Activated CD4-positive, alpha-beta T cell treated with anti-CD3 and anti-CD28 coated beads for 24 hours (primary cell): Measurements from ENCODE around the gene CFAP77.

Source experiments
- DNase-seq, 2 donors: peaks; one replicate each; pipeline ENCODE4 v3.0.0-alpha.2; 2020; ENCODE audit warnings: low read depth in 2 of 2

CFAP77 gene

DNA sequence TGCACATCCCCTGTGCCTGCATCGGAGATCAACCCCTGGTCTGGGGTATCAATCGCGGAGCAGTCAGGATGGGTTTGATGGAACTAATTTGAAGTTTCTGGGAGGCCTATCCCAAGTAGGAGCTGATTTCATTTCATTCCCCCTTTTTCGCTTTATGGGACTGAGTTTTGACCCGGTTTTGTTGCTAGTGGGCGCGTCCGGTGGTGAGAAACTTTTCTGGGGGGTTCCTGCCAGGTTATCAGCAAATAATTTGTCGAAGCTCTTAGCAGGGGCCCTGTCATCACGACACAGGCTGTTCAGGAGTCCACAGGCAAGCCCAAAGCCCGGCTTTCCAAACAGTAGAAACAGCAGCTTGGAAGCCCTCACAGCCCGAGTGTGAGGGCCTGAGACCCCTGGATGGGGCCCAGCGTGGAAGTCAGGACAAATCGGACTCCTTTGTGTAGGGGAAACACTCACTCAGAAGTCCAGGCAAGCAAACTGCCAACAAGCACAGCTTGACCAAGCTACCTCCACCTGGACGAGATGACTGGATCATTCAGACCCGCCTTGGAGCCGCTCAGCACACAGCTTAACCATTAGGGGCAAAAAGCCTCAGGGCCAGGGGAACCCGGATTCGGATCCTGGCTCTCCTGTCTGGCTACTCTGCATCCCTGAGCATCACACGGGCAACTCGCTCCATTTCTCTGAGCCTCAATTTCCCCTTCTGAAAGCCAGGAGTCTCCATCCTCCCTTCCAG lies 108.0 kb downstream of the CFAP77 start:
- DNase-seq: no peak

DNA sequence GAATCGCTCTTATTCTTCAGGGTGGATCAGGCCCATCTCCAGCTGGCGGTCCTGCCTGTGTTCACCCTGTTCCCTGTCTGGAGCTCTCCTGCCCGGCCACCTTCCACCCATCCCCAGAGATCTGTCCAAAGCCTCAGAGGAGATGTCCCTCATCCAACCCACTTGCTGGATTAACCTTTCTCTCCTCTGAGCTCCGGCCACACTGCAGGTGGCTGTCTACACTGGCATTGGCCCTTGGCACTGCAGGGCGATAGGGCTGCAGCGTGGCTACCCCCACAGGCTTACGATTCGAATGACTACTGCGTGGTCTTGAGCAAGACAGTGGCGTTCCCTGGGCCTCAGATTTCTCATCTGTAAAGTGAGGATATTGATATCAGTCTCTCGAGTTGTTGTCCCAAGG lies 108.6 kb downstream of the CFAP77 start:
- no peak for DNase-seq

DNA sequence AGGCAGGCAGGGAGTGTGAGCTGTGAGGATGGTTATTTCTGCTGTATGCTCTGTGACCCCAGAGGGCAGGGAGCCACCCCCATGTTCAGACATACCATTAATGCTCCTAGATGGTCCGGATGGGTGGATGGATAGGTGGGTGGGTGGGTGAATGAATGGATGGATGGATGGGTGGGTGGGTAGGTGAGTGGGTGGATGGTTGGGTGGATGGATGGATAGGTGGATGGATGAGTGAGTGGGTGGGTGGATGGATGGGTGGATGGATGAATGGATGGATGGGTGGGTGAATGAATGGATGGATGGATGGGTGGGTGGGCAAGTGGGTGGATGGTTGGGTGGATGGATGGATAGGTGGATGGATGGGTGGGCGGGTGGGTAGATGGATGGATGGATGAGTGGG lies 109.0 kb downstream of the CFAP77 start:
- DNase-seq: no peak

DNA sequence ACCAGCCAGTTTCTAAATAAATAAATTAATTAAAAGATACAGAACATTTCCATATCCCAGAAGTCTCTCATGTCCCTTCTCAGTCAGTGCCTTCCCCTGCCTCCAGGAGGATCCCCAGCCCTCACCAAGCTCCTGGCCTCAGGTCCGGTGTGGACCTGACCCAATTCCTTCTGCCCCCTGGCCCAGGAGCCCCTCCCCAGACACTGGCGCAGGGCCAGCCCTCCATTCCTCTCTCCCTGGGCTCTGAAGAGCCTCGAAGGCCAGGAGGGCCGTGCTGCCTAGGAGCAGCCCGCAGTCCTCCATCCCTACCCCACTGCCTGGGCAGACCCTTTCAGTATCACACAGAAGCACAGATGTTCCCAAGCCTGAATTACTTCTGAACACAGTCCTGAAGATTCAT lies 110.6 kb downstream of the CFAP77 start:
- no peak for DNase-seq

DNA sequence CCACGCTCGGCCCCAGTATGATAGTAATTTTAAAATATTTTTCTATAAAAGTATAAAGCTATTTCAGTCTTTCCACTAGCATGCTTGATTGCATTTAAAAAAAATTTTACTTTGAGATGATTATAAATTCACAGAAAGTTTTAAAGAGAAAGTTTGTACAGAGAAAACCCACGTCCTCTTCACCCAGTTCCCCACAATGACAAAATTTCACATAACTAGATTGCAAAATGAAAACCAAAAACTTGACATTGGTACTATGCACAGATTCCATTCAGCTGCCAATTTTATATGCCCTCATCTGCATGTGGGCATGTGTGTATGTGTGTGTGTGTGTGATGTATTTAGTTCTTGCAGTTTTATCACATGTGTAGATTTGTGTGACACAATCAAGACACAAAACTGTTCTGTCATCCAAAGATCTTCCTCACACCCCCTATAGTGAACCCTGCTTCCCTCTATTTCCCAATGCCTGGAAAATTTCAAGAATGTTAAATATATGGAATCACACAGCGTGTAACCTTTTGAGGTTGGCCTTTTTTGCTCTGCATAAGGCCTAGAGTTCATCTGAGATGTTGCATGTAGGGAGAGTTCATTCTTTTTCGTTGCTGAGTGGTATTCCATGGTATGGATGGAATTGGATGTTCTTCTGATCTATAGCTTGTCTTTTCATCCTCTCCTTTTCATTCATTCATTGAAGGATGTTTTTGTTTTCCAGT lies 115.5 kb downstream of the CFAP77 start:
- DNase-seq: no peak

DNA sequence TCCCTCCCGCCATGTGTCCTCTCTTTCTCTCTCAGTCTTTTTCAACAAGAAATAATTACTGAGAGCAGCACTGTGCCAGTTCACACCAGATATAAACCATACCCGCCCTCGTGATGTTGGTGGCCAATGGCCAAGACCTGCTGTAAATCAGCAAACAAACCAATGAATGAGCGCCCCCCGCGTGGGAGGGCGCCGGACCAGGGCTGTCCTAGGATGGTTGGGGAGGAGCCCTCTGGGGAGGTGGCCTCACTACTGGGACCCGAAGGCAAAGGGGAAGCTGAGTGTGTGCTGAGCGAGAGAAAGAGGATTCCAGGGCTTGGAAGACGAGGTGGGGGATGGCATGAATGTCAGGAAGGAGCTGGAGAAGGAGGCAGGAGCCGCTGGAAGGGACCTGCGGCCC lies 121.2 kb downstream of the CFAP77 start:
- no peak for DNase-seq

DNA sequence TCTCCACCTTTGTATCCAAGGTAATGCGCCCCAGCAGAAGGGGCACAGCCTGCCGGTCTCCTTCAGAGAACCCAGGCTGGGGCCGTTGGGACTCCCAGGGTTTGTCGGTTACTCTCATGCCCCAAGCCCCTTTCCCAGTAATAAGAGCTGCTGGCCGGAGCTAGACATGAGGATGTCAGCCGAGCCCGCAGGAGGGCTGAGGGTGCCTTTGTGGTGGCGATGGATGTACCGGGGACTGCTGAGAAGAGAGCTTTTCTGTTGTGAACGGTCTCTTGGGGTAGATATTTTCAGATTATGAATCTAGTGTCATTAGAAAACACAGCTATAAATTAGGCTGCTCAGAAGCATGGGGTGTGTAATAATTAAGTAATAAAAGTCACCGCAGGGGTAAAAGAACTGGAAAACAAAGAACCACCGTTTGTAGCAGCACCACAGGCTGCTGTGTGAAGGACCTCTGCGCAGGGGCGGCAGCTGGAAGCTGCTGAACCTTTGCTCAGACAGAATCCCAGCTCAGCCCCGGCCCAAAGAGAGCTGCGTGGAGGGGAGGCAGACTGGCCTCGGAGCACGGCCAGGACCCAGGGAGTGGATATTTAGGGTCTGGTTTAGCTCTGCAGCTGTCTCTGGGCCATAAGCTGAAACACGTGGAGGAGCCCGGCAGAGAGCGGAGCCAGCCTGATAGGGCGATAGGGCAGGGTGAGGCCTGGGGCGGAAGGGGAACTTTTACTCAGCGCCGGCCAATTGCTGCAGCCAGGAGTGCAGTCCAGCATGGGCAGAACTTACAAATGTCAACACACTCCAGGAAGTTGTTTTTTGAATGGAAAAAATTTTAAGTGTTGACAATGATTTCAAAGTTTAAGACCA lies 121.9 kb downstream of the CFAP77 start:
- DNase-seq: no peak

DNA sequence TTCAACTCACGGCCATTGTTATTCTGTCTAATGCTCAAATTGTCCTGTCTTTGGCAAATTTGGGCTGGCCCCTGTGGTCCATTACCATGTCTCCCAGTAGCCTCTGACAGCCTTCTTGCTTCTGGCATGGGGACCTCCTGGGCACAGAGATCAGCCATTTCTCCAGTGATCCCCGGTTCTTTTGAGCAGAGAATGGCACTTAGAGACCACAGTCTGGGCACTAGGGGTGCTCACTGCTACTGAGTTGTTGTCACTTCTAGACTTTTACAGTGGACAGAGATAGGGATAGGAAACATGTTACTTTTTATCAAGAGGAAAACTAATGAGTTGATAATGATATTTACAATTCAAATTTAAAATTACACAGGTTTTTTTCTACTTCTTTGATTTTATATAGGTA lies 124.8 kb downstream of the CFAP77 start:
- DNase-seq: no peak

DNA sequence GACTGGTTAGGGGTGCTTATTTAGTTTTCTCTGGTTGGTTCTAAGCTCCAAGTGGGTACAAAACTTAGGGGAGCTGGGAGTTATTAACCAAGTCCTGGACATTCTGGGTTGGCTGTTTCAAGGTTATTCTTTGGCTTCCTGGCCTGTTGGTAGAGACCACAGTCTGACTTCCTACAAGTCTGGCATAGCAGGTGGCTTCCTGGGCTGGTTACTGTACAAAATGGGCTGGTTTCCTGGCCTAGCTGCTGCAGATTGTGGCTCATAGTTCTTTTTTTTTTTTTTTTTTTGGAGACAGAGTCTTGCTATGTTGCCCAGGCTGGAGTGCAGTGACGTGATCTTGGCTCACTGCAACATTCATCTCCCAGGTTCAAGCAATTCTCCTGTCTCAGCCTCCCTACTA lies 126.1 kb downstream of the CFAP77 start:
- DNase-seq: no peak

DNA sequence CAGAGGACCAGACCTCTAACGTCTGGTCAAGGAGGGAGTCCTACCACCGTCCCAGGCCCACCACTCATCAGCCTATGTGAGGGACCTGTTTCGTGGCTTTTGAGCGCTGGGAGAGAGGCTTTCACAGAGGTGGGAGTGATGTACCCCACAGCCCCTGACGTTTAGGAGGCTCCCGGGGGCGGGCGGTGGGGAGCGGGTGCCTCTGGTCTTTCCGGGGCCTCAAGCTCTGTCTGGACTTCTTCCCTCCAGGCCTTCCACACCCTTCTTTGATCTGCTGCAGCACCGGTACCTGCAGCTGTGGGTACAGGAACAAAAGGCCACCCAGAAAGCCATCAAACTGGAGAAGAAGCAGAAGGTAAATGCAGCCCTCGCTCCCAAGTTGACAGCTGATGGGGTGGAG lies 127.3 kb downstream of the CFAP77 start:
- DNase-seq: no peak

DNA sequence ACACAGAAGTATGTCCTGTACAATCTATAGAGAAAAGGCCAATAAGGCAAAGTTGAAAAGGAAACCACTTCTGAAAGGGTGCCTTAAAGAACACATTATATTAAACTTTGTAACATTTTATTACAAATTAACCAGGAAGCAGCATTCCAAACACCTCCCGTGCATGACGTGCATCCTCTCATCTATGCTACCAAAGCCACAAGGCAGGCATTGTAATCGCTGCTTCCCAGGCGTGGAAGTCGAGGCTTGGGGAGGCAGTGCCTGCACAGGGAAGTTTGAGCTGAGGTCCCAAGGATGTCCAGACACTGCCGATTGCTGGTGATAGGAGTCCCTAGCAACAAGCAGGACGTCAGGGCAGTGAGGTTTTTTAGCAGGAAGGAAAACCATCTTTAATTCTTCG lies 128.1 kb downstream of the CFAP77 start:
- DNase-seq: no peak

DNA sequence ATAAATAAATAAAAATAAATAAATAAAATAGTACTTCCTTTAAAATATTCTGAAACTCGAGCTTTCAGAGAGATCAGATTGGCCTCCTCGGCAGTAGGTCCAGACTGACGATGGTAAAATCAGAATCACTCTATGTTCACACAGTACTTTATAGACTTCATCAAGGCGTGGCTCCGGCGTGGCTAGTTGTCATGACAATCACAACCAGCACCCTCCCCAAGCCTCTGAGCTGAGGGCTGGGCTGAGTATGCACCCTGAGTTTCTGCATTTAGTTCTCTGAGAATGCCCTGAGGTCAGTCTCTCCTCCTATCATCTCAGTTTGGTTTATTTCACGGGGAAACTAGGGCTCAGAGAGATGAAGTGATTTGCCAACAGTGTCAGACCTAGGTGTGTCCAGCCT lies 129.1 kb downstream of the CFAP77 start:
- DNase-seq: no peak

DNA sequence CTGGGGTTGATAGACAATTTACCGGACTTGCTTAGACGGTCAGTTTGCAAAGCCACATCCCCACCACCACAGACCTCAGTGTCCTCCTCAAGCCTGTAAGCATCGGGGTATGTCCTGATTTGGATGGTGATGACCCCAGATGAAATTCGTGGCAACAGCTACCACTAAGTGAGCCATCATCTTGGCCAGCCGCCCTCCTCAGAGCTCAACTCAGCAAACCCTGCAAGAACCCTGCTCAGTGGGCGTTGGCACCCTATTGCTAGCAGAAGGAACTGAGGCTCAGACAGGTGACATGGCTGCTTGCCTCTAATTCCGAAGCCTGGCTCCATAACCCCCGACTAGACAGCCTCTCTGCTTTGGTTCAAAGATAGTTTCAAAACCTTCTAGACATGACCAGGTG lies 131.0 kb downstream of the CFAP77 start:
- no peak for DNase-seq

DNA sequence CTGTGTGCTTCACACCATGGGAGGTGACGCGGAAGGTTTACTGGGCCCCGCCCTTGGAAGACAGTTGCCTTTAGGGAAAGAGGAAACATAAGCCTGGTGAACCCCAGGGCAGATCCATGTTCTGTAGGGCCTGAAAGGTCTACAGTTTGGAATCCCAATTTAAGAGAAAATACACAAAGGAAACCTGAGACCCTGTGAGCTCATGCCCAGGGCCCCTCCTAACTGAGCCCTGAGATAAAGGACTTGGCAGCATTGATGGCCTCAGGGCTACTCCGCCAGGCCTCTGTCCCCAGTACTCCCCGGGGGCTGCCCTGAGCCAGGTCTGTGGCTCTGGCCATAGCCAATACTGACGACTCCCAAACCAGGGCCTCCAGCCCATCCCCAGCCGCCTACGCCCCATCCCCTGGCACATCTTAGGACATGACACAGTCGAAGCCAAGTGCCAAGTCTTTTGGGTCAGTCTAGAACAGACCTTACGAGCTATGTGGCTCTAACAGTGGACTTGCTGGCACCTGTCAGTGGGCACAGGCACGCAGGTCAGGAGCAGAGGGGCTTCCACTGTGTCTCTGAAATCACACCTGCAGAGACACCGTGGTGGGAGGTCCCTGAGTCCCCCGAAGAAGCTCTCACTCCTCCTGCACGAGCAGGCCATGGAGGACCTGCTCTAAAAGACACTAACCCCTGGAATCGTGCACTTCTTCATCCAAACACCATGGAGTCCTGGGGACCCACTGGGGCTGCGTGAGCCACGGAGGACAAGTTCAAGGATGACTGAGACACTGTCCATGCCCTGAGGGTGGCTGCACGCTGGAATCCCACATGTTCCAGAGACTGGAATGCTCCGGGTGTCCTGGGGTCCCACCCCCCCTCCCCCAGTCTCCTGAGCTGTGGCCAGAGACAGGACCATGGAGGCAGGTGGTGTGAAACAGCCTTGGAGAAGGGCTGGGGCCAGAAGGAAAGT lies 132.1 kb downstream of the CFAP77 start:
- DNase-seq: no peak

DNA sequence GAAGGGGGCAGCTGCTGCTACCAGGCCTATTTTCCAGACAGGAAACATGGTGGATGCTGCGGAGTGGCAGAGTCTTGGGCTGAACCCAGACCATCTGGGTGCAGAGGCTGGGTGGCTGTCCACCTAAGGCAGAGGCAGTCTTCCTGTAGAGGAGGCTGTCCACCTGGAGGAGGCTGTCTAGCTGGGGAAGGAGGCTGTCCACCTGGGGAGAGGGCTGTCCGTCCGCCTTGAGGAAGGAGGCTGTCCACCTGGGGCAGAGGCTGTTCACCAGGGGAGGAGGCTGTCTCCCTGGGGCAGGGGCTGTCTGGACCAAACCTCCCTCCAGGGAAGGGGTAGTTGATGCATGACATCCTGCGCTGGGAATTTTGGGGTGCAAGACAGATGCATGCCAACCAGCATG lies 133.2 kb downstream of the CFAP77 start:
- no peak for DNase-seq

DNA sequence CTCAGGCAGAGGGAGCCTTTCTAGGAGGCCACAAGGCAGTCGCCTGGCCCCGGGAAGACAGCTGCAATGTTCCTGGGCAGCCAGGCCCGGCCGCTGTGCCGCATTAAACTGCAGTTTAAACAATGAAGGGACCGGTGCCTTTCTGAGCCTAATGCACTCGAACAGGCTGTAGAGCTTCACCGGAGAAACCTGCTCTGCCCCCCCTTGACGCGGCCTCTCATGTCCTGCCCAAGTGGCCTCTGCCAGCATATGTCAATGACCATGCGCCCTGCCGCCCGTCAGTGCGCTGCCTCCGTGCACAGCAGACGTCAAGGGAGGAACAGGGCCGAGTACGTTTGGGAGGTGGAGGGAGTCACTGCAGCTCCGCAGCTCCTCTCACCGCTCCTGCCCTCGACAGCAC lies 133.9 kb downstream of the CFAP77 start:
- DNase-seq: no peak

DNA sequence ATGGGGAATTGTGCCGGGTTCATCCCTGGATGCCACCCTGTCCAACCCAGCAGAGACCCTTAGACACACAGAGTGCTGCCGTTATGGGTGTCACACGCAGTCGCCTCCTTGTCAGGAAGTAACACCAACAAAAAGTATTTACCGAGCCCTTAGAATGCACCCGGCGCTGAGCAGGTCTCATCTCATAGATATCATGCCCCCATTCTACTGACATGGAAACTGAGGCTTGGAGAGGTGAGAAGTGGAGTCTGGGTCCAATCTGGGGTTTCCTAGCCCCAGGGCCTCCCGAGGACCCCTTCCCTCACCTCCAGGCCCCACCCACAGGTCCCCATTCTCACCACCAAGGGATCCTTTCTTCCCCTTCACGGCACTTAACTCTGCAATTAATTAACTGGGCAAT lies 135.6 kb downstream of the CFAP77 start:
- DNase-seq: no peak

DNA sequence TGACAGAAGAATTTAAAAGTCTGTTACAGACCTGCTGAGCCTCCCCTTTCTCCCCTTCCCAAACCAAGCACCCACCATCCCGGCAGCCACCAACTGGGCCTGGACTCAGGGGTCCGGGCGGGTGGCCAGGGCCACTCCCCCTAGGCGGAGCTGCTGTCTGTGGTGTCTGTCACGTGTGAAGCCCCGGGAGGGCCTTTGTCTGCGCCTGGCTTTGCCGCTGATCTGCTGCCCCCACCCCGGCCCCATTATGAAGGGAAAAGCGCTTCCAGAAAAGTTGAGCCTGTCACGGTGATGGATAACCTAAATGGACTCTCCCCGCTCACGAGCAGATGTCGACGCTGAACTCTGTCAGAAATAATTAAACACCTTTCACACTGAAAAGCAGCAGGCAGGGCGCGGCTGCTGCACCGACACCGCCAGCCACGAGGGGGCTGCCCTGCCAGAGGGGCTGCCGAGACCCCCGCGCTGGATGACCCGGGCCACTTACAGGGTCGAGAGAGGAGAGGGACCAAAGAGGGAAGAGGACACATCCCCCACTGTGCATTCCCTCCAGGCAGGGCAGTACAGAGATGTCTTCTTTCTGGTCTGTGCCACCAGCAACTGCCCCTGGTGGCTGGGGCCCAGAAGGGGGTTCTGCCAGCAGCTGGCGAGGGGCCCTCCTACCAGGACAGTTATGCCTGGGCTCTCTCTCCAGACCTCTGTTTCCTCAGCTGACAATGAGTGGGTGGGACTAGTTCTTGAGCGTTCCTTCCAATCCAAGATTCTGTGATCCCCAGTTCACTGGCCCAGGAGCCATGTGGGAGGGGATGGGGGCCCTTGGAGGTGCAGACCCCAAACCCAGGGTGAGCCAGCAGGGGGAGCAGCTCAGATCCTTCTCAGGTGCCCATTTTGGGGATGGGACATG lies 136.4 kb downstream of the CFAP77 start:
- DNase-seq: no peak

DNA sequence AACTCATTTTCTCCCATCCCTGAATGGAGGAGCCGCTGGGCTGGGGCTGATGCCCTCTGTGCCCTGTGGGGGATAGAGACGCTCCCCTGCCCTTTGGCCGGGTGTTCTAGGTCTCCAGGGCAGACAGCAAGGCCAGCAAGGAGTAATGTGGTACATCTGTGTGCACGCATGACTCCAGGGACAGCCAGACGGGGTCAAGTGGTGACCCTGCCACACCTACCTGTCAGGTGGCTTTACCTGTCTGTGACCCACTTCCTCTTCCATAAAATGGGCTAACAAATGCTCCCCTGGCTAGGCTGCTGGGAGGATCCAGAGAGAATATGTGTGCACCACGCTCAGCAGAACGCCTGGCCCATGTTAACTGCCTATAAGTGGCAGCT lies 137.0 kb downstream of the CFAP77 start:
- no peak for DNase-seq

DNA sequence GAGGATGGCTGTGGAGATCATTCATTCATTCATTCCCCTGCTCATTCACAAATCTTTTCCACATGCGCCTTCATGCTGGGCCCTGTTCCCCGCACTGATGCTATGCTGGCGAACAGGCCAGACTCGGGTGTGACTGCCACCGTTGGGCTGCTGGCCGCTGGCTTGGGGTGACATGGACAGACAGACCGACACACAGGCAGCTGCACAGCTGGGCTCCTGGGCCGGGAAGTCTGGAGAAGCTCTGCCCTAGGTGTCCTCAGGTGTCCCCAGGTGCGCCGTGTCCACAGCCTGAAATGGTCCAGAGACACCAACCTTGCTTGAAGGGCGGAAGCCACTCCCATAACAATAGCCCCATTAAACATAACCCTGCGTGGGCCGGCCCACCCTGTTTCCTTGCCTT lies 137.4 kb downstream of the CFAP77 start:
- no peak for DNase-seq
